Spleen (tissue), 7 donors: ENCODE results near the gene ARNT2.

Source experiments
- CTCF ChIP-seq, 11 experiments: fragments of 200-600 bp in 7 of 11; fragments of 450-650 bp in 4 of 11; sonication (generic) in 4 of 11; IDR thresholded peaks in 8 of 11; conservative IDR thresholded peaks in 3 of 11; 1 replicate in 7 of 11; 2 replicates in 4 of 11; pipeline versions ENCODE4 v1.4.0 to v1.8.0; 2016 to 2021; ENCODE audit warnings: antibody characterized with exemption in 11 of 11, inconsistent platforms in 4 of 11, mild to moderate bottlenecking in 1 of 11
- POLR2A ChIP-seq, 3 donors: fragments of 450-650 bp; IDR thresholded peaks; one replicate each; pipeline ENCODE4 v1.5.1; 2017; ENCODE audit warnings: antibody characterized with exemption in 3 of 3, mild to moderate bottlenecking in 1 of 3
- donor health status: DM: no; HTN: no; CAD: no; lungs with moderate emphysema.
- donor health status: DM: no; HTN: no; CAD: no.
- donor health status: DM: no; HTN: no; CAD: no.

- TF ChIP-seq POLR2A (IDR thresholded peaks at IDR 0.05) (no peak), CTCF (IDR thresholded peaks at IDR 0.05 in 8 of 11, conservative IDR thresholded peaks at IDR 0.05 in 3 of 11) (no peak)
These were observed 14.8 kb upstream of the ARNT2 start for GRCh38 chr15:80389370-80389769.
